HEK293 (cell line): ENCODE results near the gene MALSU1.
A peak's percentile ranks its signal among the peaks of the same experiment; 100 is the strongest.

ENCODE experiments used
- CTCF ChIP-seq: fragments of 450-650 bp; formaldehyde crosslinking; IDR thresholded peaks from 2 replicates; pipeline ENCODE4 v1.5.1; 2016; ENCODE audit warnings: missing biosample characterization, missing genetic modification characterization
- ZBTB20 ChIP-seq: fragments of 450-650 bp; formaldehyde crosslinking; IDR thresholded peaks from 2 replicates; pipeline ENCODE4 v1.5.1; 2016; ENCODE audit warnings: missing biosample characterization, missing genetic modification characterization
- ZBTB7A ChIP-seq: fragments of 450-650 bp; formaldehyde crosslinking; IDR thresholded peaks from 2 replicates; pipeline ENCODE4 v1.5.1; 2016; ENCODE audit warnings: low read depth, missing biosample characterization, missing genetic modification characterization
- ZIC2 ChIP-seq: fragments of 450-650 bp; formaldehyde crosslinking; IDR thresholded peaks from 2 replicates; pipeline ENCODE4 v1.5.1; 2016; ENCODE audit warnings: missing biosample characterization, missing genetic modification characterization
- ZNF423 ChIP-seq: fragments of 450-650 bp; formaldehyde crosslinking; IDR thresholded peaks from 2 replicates; pipeline ENCODE4 v1.5.1; 2016; ENCODE audit warnings: missing biosample characterization, missing genetic modification characterization
- ZNF701 ChIP-seq: fragments of 450-650 bp; formaldehyde crosslinking; IDR thresholded peaks from 2 replicates; pipeline ENCODE4 v1.5.1; 2016; ENCODE audit warnings: missing biosample characterization, missing genetic modification characterization

- TF ChIP-seq ZNF423 (tag by site-specific recombination), result no peak
- TF ChIP-seq ZNF701, result no peak
- TF ChIP-seq ZIC2 (tag by site-specific recombination), result no peak
- TF ChIP-seq CTCF, result peak; percentile 76
- TF ChIP-seq ZBTB7A (tag by site-specific recombination), result no peak
- TF ChIP-seq ZBTB20 (tag by site-specific recombination), result no peak
Observed at GRCh38 chr7:23273141-23273599, 26.0 kb upstream of the MALSU1 start.
